Tibial artery (tissue), 4 donors: ENCODE measurements around the gene FGF14.
A peak's percentile ranks its signal among the peaks of the same experiment; 100 is the strongest.

ENCODE experiments used
- DNase-seq, 2 donors: peaks; one replicate each; pipeline ENCODE4 v3.0.0-alpha.2; 2019
- H3K27ac ChIP-seq, 2 donors: fragments of 200-600 bp; sonication (generic) in 1 of 2; 1 replicate in 1 of 2; 2 replicates in 1 of 2; pipeline ENCODE4 v1.5.1; 2018 to 2019; ENCODE audit warnings: mild to moderate bottlenecking in 1 of 2
- H3K27me3 ChIP-seq, 2 donors: fragments of 200-600 bp; sonication (generic) in 1 of 2; one replicate each; pipeline versions ENCODE4 v1.5.1 to v1.6.0; 2016 to 2019
- H3K36me3 ChIP-seq, 3 donors: fragments of 200-600 bp; sonication (generic) in 2 of 3; one replicate each; pipeline ENCODE4 v1.5.1; 2016 to 2019; ENCODE audit warnings: mild to moderate bottlenecking in 2 of 3
- H3K4me1 ChIP-seq, 4 donors: fragments of 200-600 bp; sonication (generic) in 2 of 4; 1 replicate in 3 of 4; 2 replicates in 1 of 4; pipeline ENCODE4 v1.5.1; 2016 to 2019
- H3K4me3 ChIP-seq, 2 donors: fragments of 200-600 bp; sonication (generic) in 1 of 2; 1 replicate in 1 of 2; 2 replicates in 1 of 2; pipeline ENCODE4 v1.5.1; 2018 to 2019; ENCODE audit warnings: mild to moderate bottlenecking in 2 of 2
- H3K9me3 ChIP-seq, 3 donors: fragments of 200-600 bp; sonication (generic) in 1 of 3; one replicate each; pipeline ENCODE4 v1.5.1; 2016 to 2019
- CTCF ChIP-seq, 2 experiments: fragments of 200-600 bp in 1 of 2; fragments of 450-650 bp in 1 of 2; IDR thresholded peaks; one replicate each; pipeline ENCODE4 v1.5.1; 2017 to 2019; ENCODE audit warnings: antibody characterized with exemption in 2 of 2, mild to moderate bottlenecking in 1 of 2, moderate library complexity in 1 of 2
- intact Hi-C: fragments of 100-400 bp; cut with DNase I; formaldehyde crosslinking; loops from one replicate; pipeline ENCODE4 v1.15.0; 2023; ENCODE audit warnings: low total_unique reads

FGF14 gene

DNA sequence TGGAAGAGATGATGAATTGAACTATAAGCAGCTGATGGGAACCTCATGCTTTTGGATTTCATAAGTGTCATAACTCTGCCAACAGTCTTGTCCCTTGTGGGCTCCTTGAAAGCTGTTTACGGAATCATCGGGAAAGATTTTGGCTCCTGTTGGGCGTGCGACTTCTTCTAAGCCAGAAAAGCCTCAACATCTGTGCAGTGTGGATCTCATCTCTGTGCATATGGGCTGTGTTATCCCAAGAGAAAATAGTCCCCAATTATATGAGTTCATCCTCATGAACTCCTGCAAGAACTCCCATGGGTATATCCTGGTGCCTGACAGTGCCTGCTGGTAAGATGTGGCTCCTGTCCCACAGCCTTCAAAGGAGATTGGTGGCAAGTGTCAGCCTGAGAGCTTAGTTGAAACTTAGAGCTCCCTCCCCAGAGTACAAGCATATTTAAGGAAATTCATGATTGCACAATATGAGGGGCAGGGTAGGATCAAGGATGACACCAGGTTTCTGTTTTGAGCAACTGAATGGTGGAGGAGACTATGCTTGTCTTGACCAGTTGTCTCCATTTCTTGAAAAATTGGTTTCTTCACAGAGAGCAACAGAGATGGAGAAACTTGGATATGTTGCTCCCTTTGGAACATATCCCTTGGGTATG is 705.9 kb downstream of the FGF14 start:
- peak; percentile 50 to 71 for DNase-seq
- intact Hi-C loops: no loop called here
- Histone ChIP-seq H3K27ac (peak overlapping the region in 1 of 2 donors; percentile 49), H3K36me3 (peaks cover 0 to 4% (median 0%) of the 10 kb centered on the region in 3 donors), H3K9me3 (no peaks in the 10 kb centered on the region), H3K4me1 (peaks cover 0 to 24% (median 4%) of the 10 kb centered on the region in 4 donors), H3K4me3 (no peak overlapping the region), H3K27me3 (no peaks in the 10 kb centered on the region)
- TF ChIP-seq CTCF (IDR thresholded peaks at IDR 0.05): no peak

- Histone ChIP-seq H3K9me3 (no peaks in the 10 kb centered on the region), H3K27me3 (no peaks in the 10 kb centered on the region), H3K4me1 (no peaks in the 10 kb centered on the region), H3K4me3 (no peak overlapping the region), H3K36me3 (peaks cover 0 to 4% (median 0%) of the 10 kb centered on the region in 3 donors), H3K27ac (no peak overlapping the region)
- intact Hi-C loops: no loop called here
- no peak for TF ChIP-seq CTCF (IDR thresholded peaks at IDR 0.05)
- DNase-seq: no peak
Measured at GRCh38 chr13:101691341-101691860, 710.4 kb downstream of the FGF14 start.

GRCh38 chr13:101690871-101691270 is 711.0 kb downstream of the FGF14 start:
- peaks cover 0 to 4% (median 0%) of the 10 kb centered on the region in 3 donors for H3K36me3 ChIP-seq
- TF ChIP-seq CTCF (IDR thresholded peaks at IDR 0.05): no peak
- H3K27me3 ChIP-seq: no peaks in the 10 kb centered on the region
- no peak for DNase-seq
- no peaks in the 10 kb centered on the region for H3K9me3 ChIP-seq
- H3K4me3 ChIP-seq: no peak overlapping the region
- no peaks in the 10 kb centered on the region for H3K4me1 ChIP-seq
- intact Hi-C loops: no loop called here
- H3K27ac ChIP-seq: no peak overlapping the region

GRCh38 chr13:101686003-101686402 is 715.8 kb downstream of the FGF14 start:
- Histone ChIP-seq H3K4me3 (no peak overlapping the region), H3K36me3 (no peaks in the 10 kb centered on the region), H3K27ac (no peak overlapping the region), H3K4me1 (peaks cover 0 to 16% (median 2%) of the 10 kb centered on the region in 4 donors), H3K9me3 (no peaks in the 10 kb centered on the region), H3K27me3 (no peaks in the 10 kb centered on the region)
- intact Hi-C loops: no loop called here
- no peak for TF ChIP-seq CTCF (IDR thresholded peaks at IDR 0.05)
- no peak for DNase-seq

DNA sequence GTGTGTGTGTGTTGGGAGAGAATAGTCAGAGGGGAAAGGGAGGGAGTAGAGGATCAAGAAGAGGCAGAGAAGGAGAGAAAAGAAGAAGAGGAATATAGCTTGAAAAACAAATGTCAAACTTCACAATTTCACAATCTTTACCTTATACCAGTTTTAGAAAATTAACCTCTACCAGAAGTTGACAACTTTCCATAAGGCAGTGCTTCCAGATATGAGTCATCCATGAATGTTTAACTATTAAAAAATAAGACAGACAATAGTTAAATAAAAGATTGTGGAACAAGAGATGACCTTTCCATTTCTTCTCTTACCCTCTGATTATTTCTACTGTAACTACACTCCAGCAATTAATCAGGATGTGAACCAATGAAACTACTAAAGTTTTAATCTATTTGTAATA is 720.0 kb downstream of the FGF14 start:
- Histone ChIP-seq H3K4me1 (peaks cover 0 to 16% (median 2%) of the 10 kb centered on the region in 4 donors), H3K27me3 (no peaks in the 10 kb centered on the region), H3K4me3 (no peak overlapping the region), H3K36me3 (no peaks in the 10 kb centered on the region), H3K9me3 (no peaks in the 10 kb centered on the region), H3K27ac (no peak overlapping the region)
- intact Hi-C loops: no loop called here
- DNase-seq: no peak
- no peak for TF ChIP-seq CTCF (IDR thresholded peaks at IDR 0.05)
